Naive B cell (primary cell): ENCODE data around the gene ALPI. TPM values are rescaled to one million over a fixed set of nuclear protein-coding genes. Genes with fewer than 3 reads are reported as not detected.

Experiments
- ATAC-seq, 2 donors: fragments of 150-1000 bp; cut with Tn5 transposase; 2 replicates each; pipeline ENCODE4 v1.10.0; 2021; ENCODE audit warnings: low read depth in 2 of 2, mild to moderate bottlenecking in 2 of 2, moderate library complexity in 2 of 2
- DNase-seq: peaks from one replicate; pipeline ENCODE4 v3.0.0; 2022
- H3K27ac Mint-ChIP-seq, 6 donors: one replicate each; pipeline ENCODE4 v1.8.0; 2020 to 2022; ENCODE audit warnings: mild to moderate bottlenecking in 6 of 6, mixed read lengths in 6 of 6, moderate library complexity in 5 of 6, inconsistent platforms in 2 of 6
- H3K27me3 Mint-ChIP-seq, 3 donors: one replicate each; pipeline ENCODE4 v1.8.0; 2021 to 2022; ENCODE audit warnings: mixed read lengths in 3 of 3, mild to moderate bottlenecking in 1 of 3
- H3K36me3 Mint-ChIP-seq, 2 donors: one replicate each; pipeline ENCODE4 v1.8.0; 2020 to 2022; ENCODE audit warnings: mixed read lengths in 2 of 2, inconsistent platforms in 1 of 2, mild to moderate bottlenecking in 1 of 2
- H3K4me1 Mint-ChIP-seq, 3 donors: one replicate each; pipeline ENCODE4 v1.8.0; 2020 to 2022; ENCODE audit warnings: mixed read lengths in 3 of 3, inconsistent platforms in 1 of 3, mild to moderate bottlenecking in 1 of 3, moderate library complexity in 1 of 3
- H3K4me3 Mint-ChIP-seq, 8 donors: one replicate each; pipeline ENCODE4 v1.8.0; 2020 to 2022; ENCODE audit warnings: mild to moderate bottlenecking in 8 of 8, mixed read lengths in 8 of 8, moderate library complexity in 8 of 8, inconsistent platforms in 2 of 8
- H3K9me3 Mint-ChIP-seq, 7 donors: one replicate each; pipeline ENCODE4 v1.8.0; 2020 to 2022; ENCODE audit warnings: mixed read lengths in 7 of 7, mild to moderate bottlenecking in 5 of 7, inconsistent platforms in 2 of 7, moderate library complexity in 1 of 7
- polyA plus RNA-seq, 6 donors: library from polyadenylated mRNA; unstranded; fragments of 300-500 nt; fragmentation: Illumina TruSeq; gene quantifications; one replicate each; pipeline ENCODE4 v1.2.3, GENCODE V29; 2021; ENCODE audit warnings: low read depth in 6 of 6

The ALPI gene
- polyA plus RNA-seq, 6 donors from 2014 or later = not detected

GRCh38 chr2:232501794-232502390 is 45.9 kb downstream of the ALPI start:
- no peak for DNase-seq
- Mint-ChIP-seq H3K4me1 (peaks cover 4 to 14% (median 8%) of the 10 kb centered on the region in 3 donors), H3K4me3 (peak overlapping the region in 1 of 8 donors; percentile 12), H3K9me3 (no peaks in the 10 kb centered on the region), H3K27ac (peak overlapping the region in 1 of 6 donors; percentile 86), H3K36me3 (no peaks in the 10 kb centered on the region), H3K27me3 (peaks cover 30 to 91% (median 87%) of the 10 kb centered on the region in 3 donors)
- ATAC-seq = no peak

GRCh38 chr2:232502511-232502910 is 46.6 kb downstream of the ALPI start:
- H3K27me3 Mint-ChIP-seq = peaks cover 34 to 91% (median 88%) of the 10 kb centered on the region in 3 donors
- H3K4me1 Mint-ChIP-seq = peaks cover 4 to 14% (median 8%) of the 10 kb centered on the region in 3 donors
- H3K27ac Mint-ChIP-seq = peak overlapping the region in 5 of 6 donors; percentile 66 to 98 (median 86)
- ATAC-seq (peak; percentile 52 to 58), DNase-seq (peak; percentile 27)
- H3K4me3 Mint-ChIP-seq = peak overlapping the region in 6 of 8 donors; percentile 49 to 76 (median 65)
- no peaks in the 10 kb centered on the region for H3K36me3 Mint-ChIP-seq
- H3K9me3 Mint-ChIP-seq = no peaks in the 10 kb centered on the region

- H3K9me3 Mint-ChIP-seq = no peaks in the 10 kb centered on the region
- ATAC-seq (peak; percentile 71 to 75), DNase-seq (peak; percentile 63)
- peak overlapping the region in 3 of 6 donors; percentile 77 to 94 (median 86) for H3K27ac Mint-ChIP-seq
- peaks cover 4 to 14% (median 8%) of the 10 kb centered on the region in 3 donors for H3K4me1 Mint-ChIP-seq
- H3K27me3 Mint-ChIP-seq = peaks cover 34 to 89% (median 86%) of the 10 kb centered on the region in 3 donors
- no peaks in the 10 kb centered on the region for H3K36me3 Mint-ChIP-seq
- peak overlapping the region in 5 of 8 donors; percentile 48 to 71 (median 56) for H3K4me3 Mint-ChIP-seq
Measured at GRCh38 chr2:232502911-232503808, 47.2 kb downstream of the ALPI start.

- peaks cover 32 to 85% (median 82%) of the 10 kb centered on the region in 3 donors for H3K27me3 Mint-ChIP-seq
- H3K27ac Mint-ChIP-seq = peak overlapping the region in 4 of 6 donors; percentile 69 to 94 (median 86)
- peaks cover 4 to 14% (median 8%) of the 10 kb centered on the region in 3 donors for H3K4me1 Mint-ChIP-seq
- H3K9me3 Mint-ChIP-seq = no peaks in the 10 kb centered on the region
- H3K36me3 Mint-ChIP-seq = no peaks in the 10 kb centered on the region
- DNase-seq (no peak), ATAC-seq (no peak)
- peak overlapping the region in 7 of 8 donors; percentile 26 to 79 (median 68) for H3K4me3 Mint-ChIP-seq
Measured at GRCh38 chr2:232503809-232504323, 47.9 kb downstream of the ALPI start.

- Mint-ChIP-seq H3K27me3 (peaks cover 37 to 82% (median 78%) of the 10 kb centered on the region in 3 donors), H3K4me1 (peaks cover 7 to 14% (median 8%) of the 10 kb centered on the region in 3 donors), H3K36me3 (no peaks in the 10 kb centered on the region), H3K9me3 (no peaks in the 10 kb centered on the region), H3K27ac (peak overlapping the region in 2 of 6 donors; percentile 16 to 86), H3K4me3 (peak overlapping the region in 2 of 8 donors; percentile 26 to 71)
- ATAC-seq (no peak), DNase-seq (no peak)
Measured at GRCh38 chr2:232504438-232504837, 48.5 kb downstream of the ALPI start.

GRCh38 chr2:232505856-232506255 is 49.9 kb downstream of the ALPI start:
- peaks cover 34 to 76% (median 71%) of the 10 kb centered on the region in 3 donors for H3K27me3 Mint-ChIP-seq
- H3K4me1 Mint-ChIP-seq = peaks cover 7 to 14% (median 8%) of the 10 kb centered on the region in 3 donors
- DNase-seq (no peak), ATAC-seq (no peak)
- peak overlapping the region in 1 of 6 donors; percentile 9 for H3K27ac Mint-ChIP-seq
- peaks cover 0 to 6% (median 2%) of the 10 kb centered on the region in 7 donors for H3K9me3 Mint-ChIP-seq
- H3K36me3 Mint-ChIP-seq = no peaks in the 10 kb centered on the region
- no peak overlapping the region for H3K4me3 Mint-ChIP-seq

GRCh38 chr2:232506709-232507108 is 50.8 kb downstream of the ALPI start:
- no peaks in the 10 kb centered on the region for H3K36me3 Mint-ChIP-seq
- H3K27me3 Mint-ChIP-seq = peaks cover 34 to 76% (median 63%) of the 10 kb centered on the region in 3 donors

GRCh38 chr2:232508251-232508650 is 52.3 kb downstream of the ALPI start:
- H3K9me3 Mint-ChIP-seq = peaks cover 0 to 6% (median 2%) of the 10 kb centered on the region in 7 donors
- peaks cover 35 to 75% (median 63%) of the 10 kb centered on the region in 3 donors for H3K27me3 Mint-ChIP-seq
- H3K36me3 Mint-ChIP-seq = no peaks in the 10 kb centered on the region
- ATAC-seq (no peak), DNase-seq (no peak)
- H3K27ac Mint-ChIP-seq = no peak overlapping the region
- H3K4me3 Mint-ChIP-seq = peak overlapping the region in 1 of 8 donors; percentile 22
- H3K4me1 Mint-ChIP-seq = peaks cover 3 to 8% (median 4%) of the 10 kb centered on the region in 3 donors

More at GRCh38 chr2:232506709-232507108, 50.8 kb downstream of the ALPI start:
- Mint-ChIP-seq H3K4me3 (no peak overlapping the region), H3K27ac (peak overlapping the region in 1 of 6 donors; percentile 24), H3K4me1 (peaks cover 7 to 14% (median 8%) of the 10 kb centered on the region in 3 donors), H3K9me3 (peaks cover 0 to 6% (median 2%) of the 10 kb centered on the region in 7 donors)
- DNase-seq = no peak
- ATAC-seq = no peak

Other genes with a start within 250 kb of the ALPI start
- under 1 TPM in 3 of 6 donors, not detected in 3; 0.26 to 0.69 (median 0.40) TPM for gene ALPP, start 77.4 kb upstream of the ALPI start, polyA plus RNA-seq
- gene ALPG, start 49.3 kb upstream of the ALPI start, polyA plus RNA-seq = not detected
- not detected for gene ECEL1, start 31.7 kb downstream of the ALPI start, polyA plus RNA-seq
- gene PRSS56, start 64.2 kb downstream of the ALPI start, polyA plus RNA-seq = not detected
- gene CHRND, start 70.0 kb downstream of the ALPI start, polyA plus RNA-seq = not detected
- gene CHRNG, start 83.5 kb downstream of the ALPI start, polyA plus RNA-seq = not detected
- gene TIGD1, start 94.4 kb downstream of the ALPI start, polyA plus RNA-seq = 1 to 10 TPM; 2.6 to 9.2 (median 7.9) TPM
- gene EIF4E2, start 94.5 kb downstream of the ALPI start, polyA plus RNA-seq = 10 to 100 TPM; 51.0 to 69.0 (median 63.1) TPM
- not detected for gene EFHD1, start 177.5 kb downstream of the ALPI start, polyA plus RNA-seq
- 10 to 100 TPM in 5 of 6 donors, 1 to 10 TPM in 1; 9.6 to 33.6 (median 18.3) TPM for gene GIGYF2, start 241.2 kb downstream of the ALPI start, polyA plus RNA-seq